A673 (cell line): ENCODE data around the gene SEZ6L2. TPM values are rescaled to one million over a fixed set of nuclear protein-coding genes. Genes with fewer than 3 reads are reported as not detected.

ENCODE experiments used
- BruUV-seq: library from RNA; stranded (reverse); fragments of 400-500 nt; replicated peaks from 2 replicates; lab custom pipeline; 2021; lab: Mats Ljungman, UMichigan
- CTCF ChIA-PET: fragments of 300-600 bp; sonication (Branson Sonifier 250); formaldehyde crosslinking; loops from one replicate; lab custom pipeline; 2022; ENCODE audit warnings: antibody characterized with exemption; lab: Charles Lee
- POLR2A ChIA-PET: fragments of 300-600 bp; sonication (Branson Sonifier 250); formaldehyde crosslinking; loops from one replicate; lab custom pipeline; 2022; ENCODE audit warnings: antibody characterized with exemption; ENCODE audit not compliant: low non-redundant PET; lab: Charles Lee
- DNase-seq: peaks from one replicate; pipeline ENCODE4 v3.0.0-alpha.2; 2015; ENCODE audit warnings: low spot score
- H3K27ac ChIP-seq: fragments of 200-600 bp; sonication (generic); 2 replicates; pipeline ENCODE4 v1.5.1; 2016; ENCODE audit warnings: mixed run types, low read depth, mild to moderate bottlenecking, mixed read lengths, antibody characterized with exemption, low read length; ENCODE audit not compliant: poor library complexity, severe bottlenecking
- H3K27me3 ChIP-seq: fragments of 200-600 bp; sonication (generic); replicated peaks from 2 replicates; pipeline ENCODE4 v1.6.1; 2017; ENCODE audit warnings: mixed run types, low read depth, mild to moderate bottlenecking, mixed read lengths, antibody characterized with exemption, low read length; ENCODE audit not compliant: insufficient read depth, poor library complexity
- H3K36me3 ChIP-seq: fragments of 200-600 bp; sonication (generic); 2 replicates; pipeline ENCODE4 v1.6.1; 2016; ENCODE audit warnings: mixed run types, mild to moderate bottlenecking, mixed read lengths, antibody characterized with exemption, low read length; ENCODE audit not compliant: insufficient read depth, poor library complexity, severe bottlenecking
- H3K4me1 ChIP-seq: fragments of 200-600 bp; sonication (generic); 2 replicates; pipeline ENCODE4 v1.6.1; 2017; ENCODE audit warnings: mixed run types, mild to moderate bottlenecking, mixed read lengths, antibody characterized with exemption, low read length; ENCODE audit not compliant: insufficient read depth, poor library complexity, severe bottlenecking
- H3K4me3 ChIP-seq: fragments of 200-600 bp; sonication (generic); 2 replicates; pipeline ENCODE4 v1.5.1; 2016; ENCODE audit warnings: low read depth, mixed run types, mild to moderate bottlenecking, mixed read lengths, low read length; ENCODE audit not compliant: poor library complexity, severe bottlenecking
- H3K9me3 ChIP-seq: fragments of 200-600 bp; sonication (generic); 2 replicates; pipeline ENCODE4 v1.6.1; 2016; ENCODE audit warnings: mixed run types, low read depth, mild to moderate bottlenecking, mixed read lengths, antibody characterized with exemption, low read length; ENCODE audit not compliant: poor library complexity, severe bottlenecking
- EZH2 ChIP-seq: fragments of 200-600 bp; sonication (generic); IDR thresholded peaks from 2 replicates; pipeline ENCODE4 v1.6.1; 2017; ENCODE audit warnings: borderline replicate concordance, low read depth, mild to moderate bottlenecking, mixed read lengths, antibody characterized with exemption, low read length; ENCODE audit not compliant: poor library complexity, severe bottlenecking
- intact Hi-C: fragments of 100-400 bp; cut with micrococcal nuclease; formaldehyde crosslinking; loops from one replicate; pipeline ENCODE4 v1.10.0; 2022; ENCODE audit not compliant: unreplicated experiment
- total RNA-seq: library from RNA; stranded (reverse); gene quantifications from 2 replicates; pipeline ENCODE4 v1.2.3, GENCODE V29; 2021
- TF ChIP-seq, protein P1 (sequence below): fragments of 300-800, 200-600 bp; sonication (generic); conservative IDR thresholded peaks from 2 replicates; pipeline ENCODE4 v1.5.1; 2017; ENCODE audit warnings: low read depth, mild to moderate bottlenecking, antibody characterized with exemption, low read length, moderate library complexity, mixed read lengths

SEZ6L2 gene
- total RNA-seq, 1 experiment from 2014 or later = 7.0 TPM

DNA sequence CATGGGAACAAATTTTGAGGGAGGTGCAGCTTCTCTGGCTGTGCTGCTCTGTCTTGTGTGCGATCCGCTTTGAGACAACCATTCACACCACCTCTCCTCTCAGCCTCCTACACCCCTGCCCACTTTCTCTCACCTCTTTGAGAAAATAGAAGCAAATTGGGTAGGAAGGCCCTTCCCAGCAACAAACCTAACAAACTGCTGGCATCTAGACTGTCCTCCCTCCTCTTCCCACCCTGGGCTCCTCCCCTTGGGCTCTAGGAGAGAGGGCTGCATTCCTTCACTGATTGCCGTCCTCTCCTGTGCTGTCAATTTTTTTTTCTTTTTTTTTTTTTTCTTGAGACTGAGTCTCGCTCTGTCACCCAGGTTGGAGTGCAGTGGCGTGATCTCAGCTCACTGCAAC is 49.8 kb downstream of the SEZ6L2 start:
- Histone ChIP-seq H3K4me3 (no peak overlapping the region), H3K27ac (no peak overlapping the region), H3K36me3 (no peaks in the 10 kb centered on the region), H3K9me3 (no peaks in the 10 kb centered on the region), H3K27me3 (no peaks in the 10 kb centered on the region), H3K4me1 (peaks cover 4% of the 10 kb centered on the region)
- intact Hi-C loops = no loop called here
- POLR2A ChIA-PET = interaction anchor here (0.6 kb wide), 1 partner anchor 22 kb away, joined by 5 read pairs; no protein-coding TSS in a partner anchor
- CTCF ChIA-PET = interaction anchor here (0.6 to 1.5 kb wide), 3 partner anchors 29 to 50 kb away, joined by 3 to 4 read pairs (median 3); partner anchors contain the start of gene SEZ6L2
- TF ChIP-seq, protein P1, sequence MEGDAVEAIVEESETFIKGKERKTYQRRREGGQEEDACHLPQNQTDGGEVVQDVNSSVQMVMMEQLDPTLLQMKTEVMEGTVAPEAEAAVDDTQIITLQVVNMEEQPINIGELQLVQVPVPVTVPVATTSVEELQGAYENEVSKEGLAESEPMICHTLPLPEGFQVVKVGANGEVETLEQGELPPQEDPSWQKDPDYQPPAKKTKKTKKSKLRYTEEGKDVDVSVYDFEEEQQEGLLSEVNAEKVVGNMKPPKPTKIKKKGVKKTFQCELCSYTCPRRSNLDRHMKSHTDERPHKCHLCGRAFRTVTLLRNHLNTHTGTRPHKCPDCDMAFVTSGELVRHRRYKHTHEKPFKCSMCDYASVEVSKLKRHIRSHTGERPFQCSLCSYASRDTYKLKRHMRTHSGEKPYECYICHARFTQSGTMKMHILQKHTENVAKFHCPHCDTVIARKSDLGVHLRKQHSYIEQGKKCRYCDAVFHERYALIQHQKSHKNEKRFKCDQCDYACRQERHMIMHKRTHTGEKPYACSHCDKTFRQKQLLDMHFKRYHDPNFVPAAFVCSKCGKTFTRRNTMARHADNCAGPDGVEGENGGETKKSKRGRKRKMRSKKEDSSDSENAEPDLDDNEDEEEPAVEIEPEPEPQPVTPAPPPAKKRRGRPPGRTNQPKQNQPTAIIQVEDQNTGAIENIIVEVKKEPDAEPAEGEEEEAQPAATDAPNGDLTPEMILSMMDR = no peak
- TF ChIP-seq EZH2 = no peak
- peak; percentile 34 for DNase-seq
- BruUV-seq = no TSS peak

GRCh38 chr16:29848420-29849297 is 50.7 kb downstream of the SEZ6L2 start:
- DNase-seq = peak; percentile 72

DNA sequence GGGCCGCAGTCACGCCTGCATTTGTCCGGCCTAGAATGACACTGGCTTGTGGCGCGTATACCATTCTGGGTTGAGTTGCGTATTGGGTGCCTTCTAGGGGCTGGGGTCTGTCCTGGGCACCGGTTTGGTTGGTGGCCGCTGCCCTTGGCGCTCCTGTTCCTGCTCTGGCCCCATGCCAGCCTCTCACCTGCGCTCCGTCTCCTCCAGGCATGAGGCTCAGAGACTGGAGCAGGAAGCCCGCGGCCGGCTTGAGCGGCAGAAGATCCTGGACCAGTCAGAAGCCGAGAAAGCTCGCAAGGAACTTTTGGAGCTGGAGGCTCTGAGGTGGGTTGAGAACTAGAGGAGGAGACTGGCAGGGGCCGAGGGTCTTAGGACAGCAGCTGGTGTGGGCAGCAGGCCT is 53.7 kb downstream of the SEZ6L2 start:
- Histone ChIP-seq H3K9me3 (no peaks in the 10 kb centered on the region), H3K27me3 (no peaks in the 10 kb centered on the region), H3K27ac (no peak overlapping the region), H3K36me3 (no peaks in the 10 kb centered on the region), H3K4me1 (no peaks in the 10 kb centered on the region), H3K4me3 (no peak overlapping the region)
- ChIA-PET CTCF (no interaction called here), POLR2A (no interaction called here)
- no peak for TF ChIP-seq EZH2
- TF ChIP-seq, protein P1 = no peak
- no peak for DNase-seq
- intact Hi-C loops = no loop called here
- no TSS peak for BruUV-seq

More at GRCh38 chr16:29848420-29849297, 50.7 kb downstream of the SEZ6L2 start:
- TF ChIP-seq EZH2 = no peak
- TF ChIP-seq, protein P1 = peak; percentile 96
- no TSS peak for BruUV-seq
- H3K27ac ChIP-seq = no peak overlapping the region
- intact Hi-C loops = no loop called here
- POLR2A ChIA-PET = interaction anchor here (0.6 kb wide), 1 partner anchor 22 kb away, joined by 5 read pairs; no protein-coding TSS in a partner anchor
- H3K4me3 ChIP-seq = no peak overlapping the region
- no peaks in the 10 kb centered on the region for H3K27me3 ChIP-seq
- no peaks in the 10 kb centered on the region for H3K9me3 ChIP-seq
- H3K4me1 ChIP-seq = peaks cover 4% of the 10 kb centered on the region
- CTCF ChIA-PET = interaction anchor here (0.6 to 1.5 kb wide), 17 partner anchors 10 to 172 kb away, joined by 3 to 11 read pairs (median 6); partner anchors contain the start of genes CDIPT, MAZ, PAGR1 and SEZ6L2
- no peaks in the 10 kb centered on the region for H3K36me3 ChIP-seq
